Tibial nerve (tissue), 4 donors: ENCODE data around the gene PLCD3. TPM values are rescaled to one million over a fixed set of nuclear protein-coding genes. Genes with fewer than 3 reads are reported as not detected.

Experiments used
- DNase-seq, 2 donors: peaks; one replicate each; pipeline ENCODE4 v3.0.0-alpha.2; 2019; ENCODE audit warnings: low spot score in 2 of 2
- H3K27ac ChIP-seq, 4 donors: fragments of 200-600 bp; sonication (generic) in 3 of 4; one replicate each; pipeline ENCODE4 v1.5.1; 2017 to 2019; ENCODE audit warnings: mild to moderate bottlenecking in 1 of 4
- H3K27me3 ChIP-seq, 2 donors: fragments of 200-600 bp; sonication (generic) in 1 of 2; one replicate each; pipeline versions ENCODE4 v1.5.1 to v1.6.0; 2017 to 2019
- H3K36me3 ChIP-seq, 3 donors: fragments of 200-600 bp; sonication (generic); one replicate each; pipeline ENCODE4 v1.5.1; 2018 to 2019
- H3K4me1 ChIP-seq, 4 donors: fragments of 200-600 bp; sonication (generic) in 3 of 4; one replicate each; pipeline ENCODE4 v1.5.1; 2017 to 2019
- H3K4me3 ChIP-seq, 4 donors: fragments of 200-600 bp; sonication (generic) in 3 of 4; one replicate each; pipeline ENCODE4 v1.5.1; 2017 to 2019; ENCODE audit warnings: mild to moderate bottlenecking in 1 of 4, moderate library complexity in 1 of 4
- H3K9me3 ChIP-seq, 4 donors: fragments of 200-600 bp; sonication (generic) in 3 of 4; one replicate each; pipeline ENCODE4 v1.5.1; 2017 to 2019
- EP300 ChIP-seq, 2 donors: sonication (generic); formaldehyde crosslinking; IDR thresholded peaks; one replicate each; pipeline ENCODE4 v1.6.1; 2017; ENCODE audit warnings: antibody characterized with exemption in 2 of 2, mild to moderate bottlenecking in 1 of 2
- POLR2A ChIP-seq, 2 donors: fragments of 450-650 bp; IDR thresholded peaks; one replicate each; pipeline ENCODE4 v1.6.1; 2017; ENCODE audit warnings: antibody characterized with exemption in 2 of 2, mild to moderate bottlenecking in 2 of 2, moderate library complexity in 2 of 2
- WGBS, 2 donors: methylation state at CpG; one replicate each; pipeline ENCODE4 v1.1.5; 2018; 5-methylcytosine and 5-hydroxymethylcytosine counted together
- total RNA-seq, 4 donors: library from RNA; depleted of rRNA; stranded (reverse); fragments of >200 nt; gene quantifications; one replicate each; pipeline ENCODE4 v1.1.0, GENCODE V29; 2016
- TF ChIP-seq, protein P1 (sequence below), 5 experiments: fragments of 200-600 bp in 3 of 5; fragments of 450-650 bp in 2 of 5; sonication (generic) in 3 of 5; IDR thresholded peaks; one replicate each; pipeline ENCODE4 v1.5.1; 2016 to 2019; ENCODE audit warnings: antibody characterized with exemption in 5 of 5, mild to moderate bottlenecking in 3 of 5, moderate library complexity in 2 of 5

The PLCD3 gene
- total RNA-seq, 4 donors from 2014 or later, result 45.7 to 103 (median 69.3) TPM

DNA sequence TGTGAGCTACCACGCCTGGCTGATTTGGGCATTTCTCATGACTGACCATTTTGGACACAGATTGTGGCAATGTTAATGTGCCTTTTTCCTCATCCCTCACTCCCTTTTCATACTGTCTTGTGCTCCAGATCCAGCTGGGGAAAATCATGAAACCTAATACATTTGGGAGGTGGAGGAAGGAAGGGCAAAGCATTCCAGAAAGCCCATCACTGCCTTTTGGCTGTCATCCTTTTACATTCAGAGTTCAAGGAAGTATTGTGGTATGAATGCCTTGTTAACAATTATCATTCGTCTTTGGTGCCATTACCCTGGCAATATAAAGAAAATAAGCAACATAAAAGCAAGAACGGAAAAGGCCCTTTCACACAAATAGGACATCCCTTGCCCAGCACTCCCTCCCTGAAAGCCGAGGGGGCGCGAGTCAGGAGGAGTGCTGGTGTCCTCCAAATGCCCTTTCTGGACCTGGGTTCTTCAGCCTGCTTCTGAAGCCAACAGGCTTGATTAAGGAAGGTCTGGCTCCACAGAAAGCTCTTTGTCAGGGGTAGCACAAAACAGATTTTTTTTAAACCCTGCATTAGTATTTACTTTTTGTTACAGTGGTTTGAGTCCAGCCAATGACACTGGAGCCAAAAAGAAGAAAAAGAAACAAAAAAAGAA lies 51.1 kb downstream of the PLCD3 start:
- peaks cover 5 to 80% (median 17%) of the 10 kb centered on the region in 3 donors for H3K36me3 ChIP-seq
- TF ChIP-seq EP300 (IDR thresholded peaks at IDR 0.05), result no peak
- TF ChIP-seq, protein P1, sequence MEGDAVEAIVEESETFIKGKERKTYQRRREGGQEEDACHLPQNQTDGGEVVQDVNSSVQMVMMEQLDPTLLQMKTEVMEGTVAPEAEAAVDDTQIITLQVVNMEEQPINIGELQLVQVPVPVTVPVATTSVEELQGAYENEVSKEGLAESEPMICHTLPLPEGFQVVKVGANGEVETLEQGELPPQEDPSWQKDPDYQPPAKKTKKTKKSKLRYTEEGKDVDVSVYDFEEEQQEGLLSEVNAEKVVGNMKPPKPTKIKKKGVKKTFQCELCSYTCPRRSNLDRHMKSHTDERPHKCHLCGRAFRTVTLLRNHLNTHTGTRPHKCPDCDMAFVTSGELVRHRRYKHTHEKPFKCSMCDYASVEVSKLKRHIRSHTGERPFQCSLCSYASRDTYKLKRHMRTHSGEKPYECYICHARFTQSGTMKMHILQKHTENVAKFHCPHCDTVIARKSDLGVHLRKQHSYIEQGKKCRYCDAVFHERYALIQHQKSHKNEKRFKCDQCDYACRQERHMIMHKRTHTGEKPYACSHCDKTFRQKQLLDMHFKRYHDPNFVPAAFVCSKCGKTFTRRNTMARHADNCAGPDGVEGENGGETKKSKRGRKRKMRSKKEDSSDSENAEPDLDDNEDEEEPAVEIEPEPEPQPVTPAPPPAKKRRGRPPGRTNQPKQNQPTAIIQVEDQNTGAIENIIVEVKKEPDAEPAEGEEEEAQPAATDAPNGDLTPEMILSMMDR (IDR thresholded peaks at IDR 0.05), result no peak
- TF ChIP-seq POLR2A (IDR thresholded peaks at IDR 0.05), result no peak
- no peak overlapping the region for H3K4me3 ChIP-seq
- H3K4me1 ChIP-seq, result peaks cover 0 to 20% (median 12%) of the 10 kb centered on the region in 4 donors
- H3K9me3 ChIP-seq, result no peaks in the 10 kb centered on the region
- DNase-seq, result no peak
- WGBS, 2 donors, result 71 to 77% methylated on average over 6 of the region's 6 CpGs
- H3K27ac ChIP-seq, result no peak overlapping the region
- no peaks in the 10 kb centered on the region for H3K27me3 ChIP-seq

- peaks cover 0 to 39% (median 25%) of the 10 kb centered on the region in 4 donors for H3K4me1 ChIP-seq
- no peak overlapping the region for H3K27ac ChIP-seq
- no peak for TF ChIP-seq EP300 (IDR thresholded peaks at IDR 0.05)
- TF ChIP-seq, protein P1 (IDR thresholded peaks at IDR 0.05), result no peak
- no peak for TF ChIP-seq POLR2A (IDR thresholded peaks at IDR 0.05)
- no peaks in the 10 kb centered on the region for H3K27me3 ChIP-seq
- DNase-seq, result no peak
- H3K36me3 ChIP-seq, result peaks cover 2 to 60% (median 13%) of the 10 kb centered on the region in 3 donors
- H3K4me3 ChIP-seq, result no peak overlapping the region
- H3K9me3 ChIP-seq, result no peaks in the 10 kb centered on the region
- 65 to 86% methylated on average over 3 of the region's 3 CpGs for WGBS, 2 donors
These were observed 54.7 kb downstream of the PLCD3 start for GRCh38 chr17:45077643-45078042.

DNA sequence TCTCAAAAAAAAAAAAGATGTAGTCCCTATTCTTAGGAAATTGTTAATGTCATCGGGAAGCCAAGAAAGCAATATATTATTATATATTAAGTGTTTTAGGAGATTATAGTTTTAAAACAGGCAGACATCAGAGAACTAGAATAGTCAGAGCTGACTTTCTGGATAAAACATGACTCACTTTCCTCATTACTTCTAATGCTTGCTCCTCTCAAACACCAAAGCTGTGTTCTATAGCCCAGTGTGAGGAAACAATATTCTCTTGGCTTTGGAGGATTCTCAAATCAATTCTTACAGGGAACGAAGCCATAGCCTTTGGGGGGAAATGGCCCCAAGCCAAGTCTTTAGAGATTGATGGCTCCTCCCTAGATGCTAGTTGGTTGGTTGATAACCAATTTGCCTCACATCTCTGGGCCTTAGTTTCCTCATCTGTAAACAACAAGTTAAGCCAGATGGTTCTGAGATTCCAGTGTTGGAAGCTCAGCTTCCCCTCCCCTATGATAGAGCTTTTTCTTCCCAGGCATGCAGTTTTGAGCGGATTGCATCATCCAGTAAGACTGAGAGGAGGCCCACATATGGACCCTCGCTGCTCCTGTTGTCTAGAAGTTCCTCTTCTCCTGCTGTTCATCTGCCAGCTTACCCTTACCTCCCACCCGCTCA lies 58.8 kb downstream of the PLCD3 start:
- H3K36me3 ChIP-seq, result peaks cover 0 to 56% (median 0%) of the 10 kb centered on the region in 3 donors
- H3K27ac ChIP-seq, result peak overlapping the region in 3 of 4 donors; percentile 61 to 66 (median 62)
- peaks cover 0 to 44% (median 25%) of the 10 kb centered on the region in 4 donors for H3K4me1 ChIP-seq
- H3K9me3 ChIP-seq, result no peaks in the 10 kb centered on the region
- no peaks in the 10 kb centered on the region for H3K27me3 ChIP-seq
- peak in 1 of 2 donors; percentile 65 for DNase-seq
- WGBS, 2 donors, result 64 to 65% methylated on average over 5 of the region's 5 CpGs
- TF ChIP-seq POLR2A (IDR thresholded peaks at IDR 0.05) (no peak), EP300 (IDR thresholded peaks at IDR 0.05) (peak in 1 of 2 donors; percentile 36)
- TF ChIP-seq, protein P1 (IDR thresholded peaks at IDR 0.05), result no peak
- no peak overlapping the region for H3K4me3 ChIP-seq

GRCh38 chr17:45070809-45071208 lies 61.5 kb downstream of the PLCD3 start:
- Histone ChIP-seq H3K4me3 (no peak overlapping the region), H3K9me3 (no peaks in the 10 kb centered on the region), H3K36me3 (peaks cover 0 to 62% (median 0%) of the 10 kb centered on the region in 3 donors), H3K27ac (no peak overlapping the region), H3K4me1 (peaks cover 0 to 42% (median 17%) of the 10 kb centered on the region in 4 donors), H3K27me3 (no peaks in the 10 kb centered on the region)
- no peak for DNase-seq
- TF ChIP-seq, protein P1 (IDR thresholded peaks at IDR 0.05), result no peak
- TF ChIP-seq EP300 (IDR thresholded peaks at IDR 0.05), result no peak
- no peak for TF ChIP-seq POLR2A (IDR thresholded peaks at IDR 0.05)
- 94 to 100% methylated on average over 2 of the region's 2 CpGs for WGBS, 2 donors

GRCh38 chr17:45070001-45070400 lies 62.3 kb downstream of the PLCD3 start:
- DNase-seq, result no peak

More at GRCh38 chr17:45070001-45070400, 62.3 kb downstream of the PLCD3 start:
- Histone ChIP-seq H3K4me1 (peaks cover 0 to 49% (median 17%) of the 10 kb centered on the region in 4 donors), H3K36me3 (peaks cover 0 to 63% (median 0%) of the 10 kb centered on the region in 3 donors), H3K4me3 (no peak overlapping the region), H3K9me3 (no peaks in the 10 kb centered on the region), H3K27me3 (no peaks in the 10 kb centered on the region), H3K27ac (no peak overlapping the region)
- 73 to 84% methylated on average over 8 of the region's 8 CpGs for WGBS, 2 donors
- TF ChIP-seq, protein P1 (IDR thresholded peaks at IDR 0.05), result no peak
- TF ChIP-seq POLR2A (IDR thresholded peaks at IDR 0.05) (no peak), EP300 (IDR thresholded peaks at IDR 0.05) (no peak)
